ENCODE measurements around the gene ADGRA1.

- no peak for TF ChIP-seq CTCF (conservative IDR thresholded peaks at IDR 0.05; ENCODE audit: low read depth in 2 of 2)
- no peak for TF ChIP-seq EZH2phosphoT487 (IDR thresholded peaks at IDR 0.05; ENCODE audit: unreplicated experiment)
- no peak for TF ChIP-seq NANOG (IDR thresholded peaks at IDR 0.05; ENCODE audit: borderline replicate concordance)
- no peak for TF ChIP-seq EZH2 (IDR thresholded peaks at IDR 0.05; ENCODE audit: low read depth, unreplicated experiment)
- no peak for TF ChIP-seq POLR2AphosphoS5 (IDR thresholded peaks at IDR 0.05; ENCODE audit: low read depth)
- TF ChIP-seq, protein P1, sequence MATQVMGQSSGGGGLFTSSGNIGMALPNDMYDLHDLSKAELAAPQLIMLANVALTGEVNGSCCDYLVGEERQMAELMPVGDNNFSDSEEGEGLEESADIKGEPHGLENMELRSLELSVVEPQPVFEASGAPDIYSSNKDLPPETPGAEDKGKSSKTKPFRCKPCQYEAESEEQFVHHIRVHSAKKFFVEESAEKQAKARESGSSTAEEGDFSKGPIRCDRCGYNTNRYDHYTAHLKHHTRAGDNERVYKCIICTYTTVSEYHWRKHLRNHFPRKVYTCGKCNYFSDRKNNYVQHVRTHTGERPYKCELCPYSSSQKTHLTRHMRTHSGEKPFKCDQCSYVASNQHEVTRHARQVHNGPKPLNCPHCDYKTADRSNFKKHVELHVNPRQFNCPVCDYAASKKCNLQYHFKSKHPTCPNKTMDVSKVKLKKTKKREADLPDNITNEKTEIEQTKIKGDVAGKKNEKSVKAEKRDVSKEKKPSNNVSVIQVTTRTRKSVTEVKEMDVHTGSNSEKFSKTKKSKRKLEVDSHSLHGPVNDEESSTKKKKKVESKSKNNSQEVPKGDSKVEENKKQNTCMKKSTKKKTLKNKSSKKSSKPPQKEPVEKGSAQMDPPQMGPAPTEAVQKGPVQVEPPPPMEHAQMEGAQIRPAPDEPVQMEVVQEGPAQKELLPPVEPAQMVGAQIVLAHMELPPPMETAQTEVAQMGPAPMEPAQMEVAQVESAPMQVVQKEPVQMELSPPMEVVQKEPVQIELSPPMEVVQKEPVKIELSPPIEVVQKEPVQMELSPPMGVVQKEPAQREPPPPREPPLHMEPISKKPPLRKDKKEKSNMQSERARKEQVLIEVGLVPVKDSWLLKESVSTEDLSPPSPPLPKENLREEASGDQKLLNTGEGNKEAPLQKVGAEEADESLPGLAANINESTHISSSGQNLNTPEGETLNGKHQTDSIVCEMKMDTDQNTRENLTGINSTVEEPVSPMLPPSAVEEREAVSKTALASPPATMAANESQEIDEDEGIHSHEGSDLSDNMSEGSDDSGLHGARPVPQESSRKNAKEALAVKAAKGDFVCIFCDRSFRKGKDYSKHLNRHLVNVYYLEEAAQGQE (IDR thresholded peaks at IDR 0.05; ENCODE audit: unreplicated experiment), result no peak
- no peak for TF ChIP-seq JUNB (IDR thresholded peaks at IDR 0.05; ENCODE audit: unreplicated experiment)
- no peak for TF ChIP-seq ZNF114 (CRISPR knock-in tag; IDR thresholded peaks at IDR 0.05)
- TF ChIP-seq ETS1 (IDR thresholded peaks at IDR 0.05), result no peak
- no peak for TF ChIP-seq ZNF331 (CRISPR knock-in tag; IDR thresholded peaks at IDR 0.05; ENCODE audit: low read depth)
- TF ChIP-seq CREB1 (CRISPR knock-in tag; IDR thresholded peaks at IDR 0.05; ENCODE audit: low read depth), result no peak
- no peak for TF ChIP-seq STAT1 (IDR thresholded peaks at IDR 0.05; ENCODE audit: unreplicated experiment)
- TF ChIP-seq ZNF462 (CRISPR knock-in tag; IDR thresholded peaks at IDR 0.05), result no peak
Observed at GRCh38 chr10:133056651-133057178, 31.0 kb upstream of the ADGRA1 start.
